OCI-LY7 (cell line): ENCODE measurements around the gene PRKAA1. TPM values are rescaled to one million over a fixed set of nuclear protein-coding genes. Genes with fewer than 3 reads are reported as not detected.

Experiments used
- BruUV-seq: library from RNA; stranded (reverse); fragments of 400-500 nt; replicated peaks from 2 replicates; lab custom pipeline; 2021; lab: Mats Ljungman, UMichigan
- CTCF ChIA-PET: fragments of 300-600 bp; sonication (Branson Sonifier 250); formaldehyde crosslinking; loops from one replicate; lab custom pipeline; 2022; ENCODE audit warnings: antibody characterized with exemption; ENCODE audit not compliant: unreplicated experiment; lab: Charles Lee
- POLR2A ChIA-PET: fragments of 300-600 bp; sonication (Branson Sonifier 250); formaldehyde crosslinking; loops from one replicate; lab custom pipeline; 2022; ENCODE audit warnings: antibody characterized with exemption; lab: Charles Lee
- DNase-seq: peaks from one replicate; pipeline ENCODE4 v3.0.0-alpha.2; 2015; ENCODE audit warnings: low spot score
- H2AFZ ChIP-seq: fragments of 200-600 bp; sonication (generic), shearing (Covaris generic); 2 replicates; pipeline ENCODE4 v1.6.1; 2014; ENCODE audit warnings: mild to moderate bottlenecking, antibody characterized with exemption, low read length, moderate library complexity
- H3K27ac ChIP-seq: fragments of 200-600 bp; sonication (generic); 2 replicates; pipeline ENCODE4 v1.5.1; 2014; ENCODE audit warnings: mixed run types, low read depth, mild to moderate bottlenecking, moderate library complexity, low read length, inconsistent platforms; ENCODE audit not compliant: poor library complexity, severe bottlenecking
- H3K36me3 ChIP-seq: fragments of 200-600 bp; sonication (generic); 2 replicates; pipeline ENCODE4 v1.6.1; 2014; ENCODE audit warnings: mild to moderate bottlenecking, antibody characterized with exemption, low read length, moderate library complexity, mixed read lengths; ENCODE audit not compliant: insufficient read depth
- H3K4me1 ChIP-seq: fragments of 200-600 bp; sonication (generic); 2 replicates; pipeline ENCODE4 v1.5.1; 2014; ENCODE audit warnings: mild to moderate bottlenecking, low read length; ENCODE audit not compliant: insufficient read depth, poor library complexity, severe bottlenecking
- H3K4me2 ChIP-seq: fragments of 200-600 bp; sonication (generic); 2 replicates; pipeline ENCODE4 v1.6.1; 2014; ENCODE audit warnings: mild to moderate bottlenecking, low read length
- H3K4me3 ChIP-seq: fragments of 200-600 bp; sonication (generic); 2 replicates; pipeline ENCODE4 v1.5.1; 2014; ENCODE audit warnings: mild to moderate bottlenecking, low read depth, low read length; ENCODE audit not compliant: poor library complexity, severe bottlenecking
- H3K79me2 ChIP-seq: fragments of 200-600 bp; sonication (generic); 2 replicates; pipeline ENCODE4 v1.6.1; 2016; ENCODE audit warnings: low read depth, mild to moderate bottlenecking, low read length, moderate library complexity, mixed read lengths; ENCODE audit not compliant: insufficient read depth
- H3K9me2 ChIP-seq: fragments of 200-600 bp; sonication (generic); 2 replicates; pipeline ENCODE4 v1.6.1; 2016; ENCODE audit warnings: mild to moderate bottlenecking, low read length, mixed read lengths; ENCODE audit not compliant: insufficient read depth
- H3K9me3 ChIP-seq: fragments of 200-600 bp; sonication (generic); 2 replicates; pipeline ENCODE4 v1.6.1; 2014; ENCODE audit warnings: mild to moderate bottlenecking, mixed run types, low read length, mixed read lengths
- H4K20me1 ChIP-seq: fragments of 200-600 bp; sonication (generic); 2 replicates; pipeline ENCODE4 v1.6.1; 2014; ENCODE audit warnings: mild to moderate bottlenecking, antibody characterized with exemption, low read length, moderate library complexity, mixed read lengths; ENCODE audit not compliant: insufficient read depth
- CTCF ChIP-seq: fragments of 200-600 bp; sonication (generic); conservative IDR thresholded peaks from 2 replicates; pipeline ENCODE4 v1.5.1; 2014; ENCODE audit warnings: mild to moderate bottlenecking, antibody characterized with exemption, low read length, moderate library complexity, mixed read lengths
- EZH2phosphoT487 ChIP-seq: fragments of 200-600 bp; sonication (generic); IDR thresholded peaks from 2 replicates; pipeline ENCODE4 v1.6.1; 2018; ENCODE audit warnings: low read depth, borderline replicate concordance, mild to moderate bottlenecking, mixed run types, antibody characterized with exemption, low read length, moderate library complexity, mixed read lengths
- intact Hi-C: fragments of 100-400 bp; cut with micrococcal nuclease; formaldehyde crosslinking; loops from one replicate; pipeline ENCODE4 v1.10.0; 2022; ENCODE audit not compliant: unreplicated experiment
- total RNA-seq, 2 experiments: library from RNA; depleted of rRNA in 1 of 2; stranded (reverse); fragments of >200 nt in 1 of 2; shearing (Covaris generic) in 1 of 2; gene quantifications; 2 replicates each; pipeline ENCODE4 v1.2.3, GENCODE V29; 2014 to 2022

The PRKAA1 gene
- total RNA-seq, 2 experiments from 2014 or later = 30.0 to 47.5 TPM

DNA sequence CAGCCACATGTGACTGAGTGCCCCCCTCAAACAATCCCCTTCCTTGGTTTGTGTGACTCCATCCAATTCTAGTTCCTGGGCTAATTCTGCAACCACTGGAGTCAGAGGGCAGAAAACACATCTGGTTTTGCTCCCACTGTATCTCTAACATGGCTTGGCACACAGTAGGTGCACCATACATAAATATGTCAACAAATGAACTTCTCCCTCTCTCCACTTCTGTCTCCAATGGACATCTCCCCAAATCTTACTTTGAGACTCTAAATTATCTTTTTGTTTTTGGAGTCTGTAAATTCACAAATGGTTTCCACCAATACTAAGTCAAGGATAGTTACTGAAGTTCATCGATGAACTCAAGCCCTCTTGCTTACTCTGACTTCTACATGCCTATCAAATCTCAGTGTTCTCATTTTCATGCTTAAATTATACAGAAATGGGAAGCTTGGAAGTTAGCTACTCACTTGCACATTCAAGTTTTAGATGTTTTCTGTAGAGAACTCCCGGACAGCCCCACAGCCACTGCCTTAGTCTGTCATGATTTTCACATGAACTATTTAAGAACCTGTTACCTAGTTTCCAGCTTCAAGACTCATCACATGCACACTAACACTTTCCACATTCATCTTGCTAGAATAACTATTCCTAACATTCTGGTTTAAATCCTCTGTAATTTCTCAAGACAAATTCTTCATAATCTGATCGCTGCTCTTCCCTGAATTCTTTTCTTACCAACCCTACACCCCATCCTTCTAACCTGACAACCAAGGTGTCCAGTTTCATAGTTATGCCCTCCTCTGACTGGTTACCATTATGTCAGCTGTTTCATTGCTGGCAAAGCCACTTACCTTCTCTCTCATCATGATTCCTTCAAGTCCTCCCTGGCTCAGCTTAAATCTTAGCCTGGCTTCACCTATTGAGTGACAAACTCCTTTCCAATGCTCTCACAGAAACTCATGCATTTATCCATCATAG lies 30.8 kb upstream of the PRKAA1 start:
- DNase-seq = no peak
- Histone ChIP-seq H3K4me1 (peaks cover 23% of the 10 kb centered on the region), H2AFZ (no peak overlapping the region), H3K9me2 (no peaks in the 10 kb centered on the region), H3K4me3 (no peak overlapping the region), H3K4me2 (no peak overlapping the region), H3K27ac (no peak overlapping the region), H3K79me2 (peaks cover 44% of the 10 kb centered on the region), H3K36me3 (peaks cover 99% of the 10 kb centered on the region), H3K9me3 (no peaks in the 10 kb centered on the region), H4K20me1 (peaks cover 63% of the 10 kb centered on the region)
- TF ChIP-seq EZH2phosphoT487 (no peak), CTCF (no peak)
- POLR2A ChIA-PET = interaction anchor here (1.2 to 1.4 kb wide), 2 partner anchors 12 to 17 kb away, joined by 3 to 4 read pairs; partner anchors contain the start of gene CARD6
- CTCF ChIA-PET = no interaction called here
- intact Hi-C loops = no loop called here
- no TSS peak for BruUV-seq

- TF ChIP-seq EZH2phosphoT487 = no peak
- no peak for TF ChIP-seq CTCF
- peaks cover 16% of the 10 kb centered on the region for H3K4me1 ChIP-seq
- no peak overlapping the region for H3K27ac ChIP-seq
- DNase-seq = no peak
- no peaks in the 10 kb centered on the region for H3K9me3 ChIP-seq
- intact Hi-C loops = no loop called here
- ChIA-PET POLR2A (interaction anchor here (1.4 kb wide), 1 partner anchor 13 kb away, joined by 4 read pairs; the partner anchor contains the start of gene CARD6), CTCF (no interaction called here)
- H3K79me2 ChIP-seq = peaks cover 36% of the 10 kb centered on the region
- no peak overlapping the region for H2AFZ ChIP-seq
- no peak overlapping the region for H3K4me3 ChIP-seq
- peaks cover 94% of the 10 kb centered on the region for H3K36me3 ChIP-seq
- no TSS peak for BruUV-seq
- H4K20me1 ChIP-seq = peaks cover 55% of the 10 kb centered on the region
- H3K9me2 ChIP-seq = no peaks in the 10 kb centered on the region
- H3K4me2 ChIP-seq = no peak overlapping the region
These were observed 30.0 kb upstream of the PRKAA1 start for GRCh38 chr5:40828021-40828631.
